SU-DHL-6 (cell line): Measurements from ENCODE around the gene COIL.

Experiments used
- EZH2phosphoT487 ChIP-seq: fragments of 200-600 bp; sonication (generic), shearing (Covaris generic); conservative IDR thresholded peaks from 2 replicates; pipeline ENCODE4 v1.6.1; 2018; ENCODE audit warnings: mild to moderate bottlenecking, antibody characterized with exemption, low read length, moderate library complexity, mixed read lengths
- TF ChIP-seq, protein P1 (sequence below): fragments of 200-600 bp; sonication (generic); IDR thresholded peaks from one replicate; pipeline ENCODE4 v1.5.1; 2017; ENCODE audit warnings: antibody characterized with exemption, mild to moderate bottlenecking, low read length, moderate library complexity; ENCODE audit not compliant: insufficient read depth, poor library complexity, severe bottlenecking

DNA sequence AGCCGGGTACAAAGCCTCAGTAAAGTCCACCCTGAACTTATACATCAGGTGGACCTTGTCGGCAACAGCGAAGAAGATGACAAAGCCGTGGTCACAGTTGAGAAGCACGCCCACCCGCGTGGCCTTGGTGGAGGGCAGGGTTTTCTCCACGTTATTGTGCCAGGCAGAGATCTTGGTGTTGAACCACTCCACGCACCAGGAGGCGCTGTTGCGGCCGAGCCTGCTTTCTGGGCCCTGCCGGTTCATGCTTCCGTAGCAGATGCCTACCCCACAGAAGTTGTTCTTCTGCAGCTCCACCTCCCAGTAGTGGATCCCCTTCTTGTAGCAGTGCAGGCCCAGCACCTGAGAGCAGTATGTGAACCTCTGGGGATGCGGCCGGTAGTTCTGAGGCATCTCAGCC lies 69.1 kb downstream of the COIL start:
- TF ChIP-seq, protein P1, sequence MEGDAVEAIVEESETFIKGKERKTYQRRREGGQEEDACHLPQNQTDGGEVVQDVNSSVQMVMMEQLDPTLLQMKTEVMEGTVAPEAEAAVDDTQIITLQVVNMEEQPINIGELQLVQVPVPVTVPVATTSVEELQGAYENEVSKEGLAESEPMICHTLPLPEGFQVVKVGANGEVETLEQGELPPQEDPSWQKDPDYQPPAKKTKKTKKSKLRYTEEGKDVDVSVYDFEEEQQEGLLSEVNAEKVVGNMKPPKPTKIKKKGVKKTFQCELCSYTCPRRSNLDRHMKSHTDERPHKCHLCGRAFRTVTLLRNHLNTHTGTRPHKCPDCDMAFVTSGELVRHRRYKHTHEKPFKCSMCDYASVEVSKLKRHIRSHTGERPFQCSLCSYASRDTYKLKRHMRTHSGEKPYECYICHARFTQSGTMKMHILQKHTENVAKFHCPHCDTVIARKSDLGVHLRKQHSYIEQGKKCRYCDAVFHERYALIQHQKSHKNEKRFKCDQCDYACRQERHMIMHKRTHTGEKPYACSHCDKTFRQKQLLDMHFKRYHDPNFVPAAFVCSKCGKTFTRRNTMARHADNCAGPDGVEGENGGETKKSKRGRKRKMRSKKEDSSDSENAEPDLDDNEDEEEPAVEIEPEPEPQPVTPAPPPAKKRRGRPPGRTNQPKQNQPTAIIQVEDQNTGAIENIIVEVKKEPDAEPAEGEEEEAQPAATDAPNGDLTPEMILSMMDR = peak; percentile 52
- TF ChIP-seq EZH2phosphoT487 = no peak
